Mesenteric fat pad (tissue), 1 donor: ENCODE data around the gene ZBTB49. TPM values are rescaled to one million over a fixed set of nuclear protein-coding genes. Genes with fewer than 3 reads are reported as not detected.

Experiments used
- DNase-seq: peaks from one replicate; pipeline ENCODE4 v3.0.0-alpha.2; 2020; ENCODE audit warnings: low spot score
- total RNA-seq: library from RNA; stranded (reverse); fragmentation: NEBNext Ultra II Directional; extraction: Animal tissue kit (Norgen Biotek cat#: 25700); gene quantifications from one replicate; pipeline ENCODE4 v1.2.1, GENCODE V29; 2021
- donor health status: DM: yes; HTN: yes; CAD: no.

Gene ZBTB49
- total RNA-seq, 1 donor from 2014 or later = 3.8 TPM

DNA sequence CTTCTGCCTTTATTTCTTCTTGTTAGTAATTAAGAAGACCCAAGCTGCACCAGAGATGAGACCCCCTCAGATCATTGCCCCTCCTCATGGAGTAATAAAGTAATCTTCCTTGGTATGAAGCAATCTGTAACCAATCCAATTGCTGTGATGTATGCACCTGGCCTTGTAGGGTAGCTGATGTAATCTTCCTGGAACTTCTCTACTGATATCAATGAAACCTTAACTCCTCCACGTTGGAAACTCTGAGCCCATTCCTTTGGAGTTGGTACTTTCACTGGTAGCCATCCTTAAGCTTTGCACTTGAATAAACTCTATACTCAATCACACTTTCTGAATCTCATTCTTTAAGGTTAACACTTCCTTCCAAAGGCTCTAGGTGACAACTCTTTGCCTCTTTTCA, 65.3 kb downstream of the ZBTB49 start:
- no peak for DNase-seq

DNA sequence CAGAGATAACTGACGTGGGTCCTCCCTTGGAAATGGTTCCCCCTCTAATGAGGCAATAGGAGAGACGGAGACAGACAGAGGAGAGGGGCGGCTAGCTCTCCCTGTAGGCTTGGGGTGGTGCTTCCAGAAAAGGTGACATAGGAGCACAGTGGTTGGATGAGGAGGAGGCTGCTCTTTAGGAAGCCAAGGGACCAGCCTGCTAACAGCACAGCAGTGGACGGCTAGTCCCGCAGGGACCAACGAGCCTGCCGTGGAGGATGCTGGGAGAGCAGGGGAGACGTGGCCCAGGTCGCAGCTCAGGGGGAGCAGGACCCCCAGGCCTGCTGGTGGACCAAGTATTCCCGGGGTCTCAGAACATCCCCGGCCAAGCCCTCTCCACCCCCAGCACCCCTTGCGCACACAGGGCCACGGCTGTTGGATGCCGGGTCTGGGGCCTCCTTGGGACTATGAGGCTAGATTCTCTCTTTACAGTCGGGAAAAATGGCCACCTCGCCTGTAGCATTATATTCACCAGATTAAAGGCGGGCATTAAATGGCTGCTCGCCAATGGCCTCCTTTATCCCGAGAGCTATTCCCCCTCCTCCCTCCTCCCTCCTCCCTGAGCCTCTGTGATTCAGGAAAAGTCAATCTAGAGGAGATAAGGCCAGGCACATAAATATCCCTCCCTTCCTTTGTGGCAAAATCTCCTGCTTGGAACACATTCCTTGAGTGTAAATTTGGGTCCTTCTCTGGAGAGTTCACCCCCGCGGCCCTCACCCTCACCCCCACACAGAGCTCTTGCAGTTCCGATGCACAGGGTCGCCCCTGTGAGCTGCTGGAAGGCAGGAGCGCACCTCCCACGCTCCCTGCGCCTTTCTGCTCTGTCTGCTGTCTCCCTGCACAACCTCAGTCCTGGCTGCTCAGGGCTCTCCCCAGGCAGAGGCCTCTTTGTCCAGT, 66.3 kb downstream of the ZBTB49 start:
- DNase-seq = no peak

DNA sequence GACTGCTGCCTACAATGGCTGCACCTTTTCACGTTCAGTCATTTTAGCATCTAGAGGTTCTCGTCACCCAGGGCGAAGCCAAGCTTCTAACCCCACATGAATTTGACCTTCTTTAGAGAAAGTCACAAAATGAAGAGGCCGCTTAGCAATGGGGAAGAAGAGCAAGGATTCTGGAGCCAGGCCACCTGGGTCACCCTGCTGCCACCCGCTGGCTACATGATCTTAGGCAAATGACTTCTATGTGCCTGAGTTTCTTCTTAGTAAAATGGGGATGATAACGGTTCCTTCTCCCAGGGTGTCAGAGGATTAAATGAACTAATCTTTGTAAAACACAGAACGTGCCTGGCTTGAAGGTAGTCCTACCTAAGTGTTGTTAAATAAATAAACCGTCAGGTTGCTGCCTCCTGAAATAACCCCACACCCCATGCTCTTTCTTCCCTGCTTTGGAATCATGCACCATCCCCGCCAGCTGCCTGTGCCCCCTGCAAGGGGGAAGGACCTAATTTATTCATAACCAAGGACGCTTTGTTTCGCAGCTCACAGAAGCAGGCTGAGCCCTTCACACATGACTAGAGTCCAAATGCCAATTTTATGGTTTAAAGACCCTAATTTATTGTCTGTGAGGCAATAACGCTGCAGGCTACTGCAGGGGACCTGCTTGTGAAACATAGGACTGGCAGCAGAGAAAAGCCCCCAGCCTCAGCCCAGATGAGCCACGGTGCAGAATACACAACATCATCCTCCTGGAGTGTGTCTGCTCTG, 68.2 kb downstream of the ZBTB49 start:
- DNase-seq = no peak

DNA sequence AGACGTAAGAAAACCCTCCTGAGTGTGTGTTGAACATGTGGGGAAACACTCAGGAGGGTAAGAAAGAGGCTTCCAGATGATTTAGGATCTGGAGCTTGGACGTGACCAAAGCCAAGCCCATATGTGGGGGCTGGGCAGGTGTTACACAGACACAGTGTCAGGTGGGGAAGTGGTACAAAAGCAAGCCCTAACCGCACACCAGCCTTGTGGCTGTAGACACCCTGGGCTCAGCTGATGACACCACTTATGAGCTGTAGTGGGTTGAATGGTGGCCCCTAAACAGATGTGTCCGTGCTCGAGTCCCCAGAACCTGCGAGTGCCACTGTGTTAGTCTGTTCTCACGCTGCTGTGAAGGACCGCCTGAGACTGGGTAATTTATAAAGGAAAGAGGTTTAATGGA, 71.8 kb downstream of the ZBTB49 start:
- DNase-seq = no peak

DNA sequence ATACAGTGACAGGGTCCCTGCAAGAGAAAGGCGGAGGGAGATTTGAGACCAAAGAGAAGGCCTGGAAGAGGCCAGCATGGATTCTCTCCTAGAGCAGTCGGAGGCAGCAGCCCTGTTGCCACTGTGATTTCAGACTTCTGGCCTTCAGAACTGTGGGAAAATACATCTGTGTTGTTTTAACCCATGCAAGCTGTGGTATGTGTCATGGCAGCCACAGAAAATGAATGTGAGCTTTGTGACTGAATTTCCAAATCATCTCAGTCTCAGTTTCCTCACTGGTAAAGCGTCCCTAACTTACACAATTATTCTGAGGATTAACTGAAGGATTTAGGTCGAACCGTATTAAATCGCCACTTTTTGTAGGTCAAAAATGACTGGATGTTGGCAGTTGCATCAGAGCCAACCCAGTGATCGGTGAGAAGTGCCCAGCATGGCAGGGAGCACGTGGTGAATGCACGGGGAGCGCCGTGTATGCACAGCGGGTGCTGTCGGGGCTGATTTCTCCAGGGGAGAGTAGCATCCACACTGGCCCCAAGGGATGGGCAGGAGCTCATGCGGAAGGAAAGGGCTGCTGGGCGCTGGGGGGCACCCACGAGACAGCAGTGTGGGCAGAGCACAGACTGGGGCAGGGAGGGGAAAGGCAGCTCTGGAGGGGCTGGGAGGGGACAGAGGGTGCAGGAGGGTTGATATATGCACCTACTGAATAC, 73.1 kb downstream of the ZBTB49 start:
- DNase-seq = no peak

DNA sequence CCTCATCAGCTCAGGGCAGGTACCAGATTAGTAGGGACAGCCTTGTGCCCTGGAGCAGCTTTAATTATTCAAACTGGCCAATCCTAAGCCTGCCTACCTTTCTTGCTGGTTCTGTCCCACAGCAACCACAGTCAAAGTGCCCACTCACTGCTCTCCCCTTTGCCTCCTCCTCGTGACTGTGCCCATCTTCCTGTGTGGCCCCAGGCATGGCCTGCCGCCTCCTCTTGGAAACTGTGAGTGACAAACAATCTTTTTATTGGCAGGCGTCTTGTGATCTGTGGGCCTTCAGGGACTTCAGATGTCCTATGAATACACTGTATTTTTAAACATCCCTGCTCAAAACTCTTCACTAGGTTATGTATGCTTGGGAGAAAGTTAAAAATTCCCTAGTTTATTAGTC, 74.0 kb downstream of the ZBTB49 start:
- DNase-seq = no peak

DNA sequence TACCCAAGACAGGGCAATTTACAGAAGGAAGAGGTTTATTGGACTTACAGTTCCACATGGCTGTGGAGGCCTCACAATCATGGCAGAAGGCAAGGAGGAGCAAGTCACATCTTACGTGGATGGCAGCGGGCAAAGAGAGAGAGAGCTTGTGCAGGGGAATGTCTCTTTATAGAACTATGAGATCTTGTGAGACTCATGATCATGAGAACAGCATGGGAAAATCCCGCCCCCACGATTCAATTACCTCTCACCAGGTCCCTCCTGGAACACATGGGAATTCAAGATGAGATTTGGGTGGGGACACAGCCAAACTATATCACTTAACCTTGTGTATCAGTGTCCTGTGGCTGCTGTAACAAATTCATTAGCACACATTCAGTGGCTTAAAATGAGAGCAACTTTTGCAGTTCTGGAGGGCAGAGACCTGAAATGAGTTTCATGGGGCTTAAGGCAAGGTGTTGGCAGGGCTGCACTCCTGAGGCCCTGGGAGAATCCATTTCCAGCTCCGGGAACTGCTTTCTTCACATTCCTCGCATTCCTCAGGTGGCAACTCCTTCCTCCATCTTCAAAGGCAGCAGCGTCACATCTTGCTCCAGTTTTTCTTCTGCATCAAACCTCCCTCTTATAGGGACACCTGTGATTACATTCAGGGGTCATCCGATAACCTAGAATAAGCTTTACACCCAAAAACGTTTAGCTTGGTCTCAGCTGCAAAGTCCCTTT, 74.6 kb downstream of the ZBTB49 start:
- no peak for DNase-seq

DNA sequence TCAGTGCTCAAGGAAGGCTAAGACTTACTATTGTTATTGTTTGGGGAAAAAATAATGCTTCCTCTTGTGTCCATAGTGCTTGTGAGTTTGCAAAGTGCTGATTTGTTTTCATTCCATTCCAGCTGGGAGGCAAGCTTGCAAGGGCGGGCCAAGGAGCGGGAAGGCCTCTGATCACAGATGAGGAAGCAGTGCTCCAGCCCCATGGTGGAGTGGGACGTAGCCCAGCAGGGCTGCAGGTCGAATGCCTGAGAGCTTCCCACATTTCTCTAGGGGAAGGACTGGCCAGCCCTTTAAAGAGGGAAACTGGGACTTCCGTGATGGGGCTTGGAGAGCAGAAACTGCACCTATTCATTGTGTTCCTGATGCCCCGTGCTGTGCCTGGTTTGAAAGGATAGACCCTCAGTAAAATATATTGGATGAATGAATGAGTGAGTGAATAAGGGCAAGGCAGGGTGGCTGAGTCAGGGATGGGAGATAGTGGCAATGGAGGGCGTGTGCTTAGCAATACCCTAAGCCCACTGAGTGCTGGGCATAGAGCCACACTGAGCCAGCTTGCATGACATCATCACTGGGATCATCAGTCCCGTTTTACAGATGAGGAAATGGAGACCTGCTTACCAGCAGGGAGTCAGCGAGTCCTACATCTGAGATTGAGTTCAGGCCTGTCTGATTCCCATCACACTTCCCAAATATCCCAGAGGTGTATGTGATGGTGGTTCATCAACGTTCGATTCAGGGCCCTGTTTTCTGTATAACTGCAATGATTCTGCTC, 78.9 kb downstream of the ZBTB49 start:
- no peak for DNase-seq

Other genes with a start within 250 kb of the ZBTB49 start
- not detected for gene OTOP1, start 63.3 kb upstream of the ZBTB49 start, total RNA-seq
- 16.2 TPM for gene TMEM128, start 42.0 kb upstream of the ZBTB49 start, total RNA-seq
- 18.2 TPM for gene LYAR, start 97 bp upstream of the ZBTB49 start, total RNA-seq
- 0.16 TPM for gene NSG1, start 96.9 kb downstream of the ZBTB49 start, total RNA-seq